ENCODE data around the gene MTMR12.
A peak's percentile ranks its signal among the peaks of the same experiment; 100 is the strongest.

- TF ChIP-seq, protein P1, sequence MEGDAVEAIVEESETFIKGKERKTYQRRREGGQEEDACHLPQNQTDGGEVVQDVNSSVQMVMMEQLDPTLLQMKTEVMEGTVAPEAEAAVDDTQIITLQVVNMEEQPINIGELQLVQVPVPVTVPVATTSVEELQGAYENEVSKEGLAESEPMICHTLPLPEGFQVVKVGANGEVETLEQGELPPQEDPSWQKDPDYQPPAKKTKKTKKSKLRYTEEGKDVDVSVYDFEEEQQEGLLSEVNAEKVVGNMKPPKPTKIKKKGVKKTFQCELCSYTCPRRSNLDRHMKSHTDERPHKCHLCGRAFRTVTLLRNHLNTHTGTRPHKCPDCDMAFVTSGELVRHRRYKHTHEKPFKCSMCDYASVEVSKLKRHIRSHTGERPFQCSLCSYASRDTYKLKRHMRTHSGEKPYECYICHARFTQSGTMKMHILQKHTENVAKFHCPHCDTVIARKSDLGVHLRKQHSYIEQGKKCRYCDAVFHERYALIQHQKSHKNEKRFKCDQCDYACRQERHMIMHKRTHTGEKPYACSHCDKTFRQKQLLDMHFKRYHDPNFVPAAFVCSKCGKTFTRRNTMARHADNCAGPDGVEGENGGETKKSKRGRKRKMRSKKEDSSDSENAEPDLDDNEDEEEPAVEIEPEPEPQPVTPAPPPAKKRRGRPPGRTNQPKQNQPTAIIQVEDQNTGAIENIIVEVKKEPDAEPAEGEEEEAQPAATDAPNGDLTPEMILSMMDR (IDR thresholded peaks at IDR 0.05): no peak
- TF ChIP-seq POLR2AphosphoS5 (IDR thresholded peaks at IDR 0.05): peak; percentile 21
Measured at GRCh38 chr5:32259033-32259432, 53.7 kb downstream of the MTMR12 start.

All from prostate gland (tissue), 2 donors.